Measurements from ENCODE around the gene RO60. TPM values are rescaled to one million over a fixed set of nuclear protein-coding genes. Genes with fewer than 3 reads are reported as not detected.
A peak's percentile ranks its signal among the peaks of the same experiment; 100 is the strongest.
"Not testable (repeated sequence)": the region's sequence is repeated elsewhere in the genome, so short reads cannot be mapped to it uniquely, and the experiment has no call there.

The RO60 gene
- total RNA-seq, 2 donors from 2014 or later: 79.4 to 92.0 TPM

GRCh38 chr1:193036337-193037047 is 22.9 kb upstream of the RO60 start:
- no peak for TF ChIP-seq CTCF (conservative IDR thresholded peaks at IDR 0.05)
- no peak for DNase-seq
- 95% methylated on average over 2 of the region's 3 CpGs; no CpG with 5 or more reads in 1 of the 2 experiments for WGBS, 2 experiments (ENCODE audit: insufficient coverage in 1 of 2, insufficient read length in 1 of 2)
- H3K27me3 ChIP-seq (ENCODE audit: control insufficient read depth, insufficient read depth, low read length, poor library complexity, severe bottlenecking): no peaks in the 10 kb centered on the region
- H3K27me3 Mint-ChIP-seq (ENCODE audit: insufficient read depth): no peaks in the 10 kb centered on the region
- no peak overlapping the region for H3K9ac ChIP-seq (ENCODE audit: extremely low read depth, low read length, poor library complexity, severe bottlenecking)
- H3K4me3 Mint-ChIP-seq: no peak overlapping the region
- H3K9me3 Mint-ChIP-seq: peaks cover 5% of the 10 kb centered on the region
- no peak overlapping the region for H3K4me3 ChIP-seq (ENCODE audit: low read length)
- H3K36me3 Mint-ChIP-seq (ENCODE audit: low read depth): peaks cover 25% of the 10 kb centered on the region
- no peak overlapping the region for H3K27ac ChIP-seq (ENCODE audit: low read depth, low read length)
- no peaks in the 10 kb centered on the region for H3K36me3 ChIP-seq (ENCODE audit: control insufficient read depth, insufficient read depth, low read length)
- H3K9me3 ChIP-seq (ENCODE audit: control insufficient read depth, low read length): no peaks in the 10 kb centered on the region
- peak overlapping the region; percentile 55 for H3K27ac Mint-ChIP-seq
- H3K4me1 Mint-ChIP-seq: peaks cover 22% of the 10 kb centered on the region
- no peaks in the 10 kb centered on the region for H3K4me1 ChIP-seq (ENCODE audit: control insufficient read depth, insufficient read depth, low read length)

- no peak for TF ChIP-seq CTCF (conservative IDR thresholded peaks at IDR 0.05)
- 69% methylated on average over 3 of the region's 3 CpGs; no CpG with 5 or more reads in 1 of the 2 experiments for WGBS, 2 experiments (ENCODE audit: insufficient coverage in 1 of 2, insufficient read length in 1 of 2)
- Histone ChIP-seq H3K27ac (ENCODE audit: low read depth, low read length) (no peak overlapping the region), H3K4me1 (ENCODE audit: control insufficient read depth, insufficient read depth, low read length) (peaks cover 6% of the 10 kb centered on the region), H3K36me3 (ENCODE audit: control insufficient read depth, insufficient read depth, low read length) (peaks cover 8% of the 10 kb centered on the region), H3K9me3 (ENCODE audit: control insufficient read depth, low read length) (peaks cover under 1% of the 10 kb centered on the region), H3K9ac (ENCODE audit: extremely low read depth, low read length, poor library complexity, severe bottlenecking) (no peak overlapping the region), H3K4me3 (ENCODE audit: low read length) (no peak overlapping the region), H3K27me3 (ENCODE audit: control insufficient read depth, insufficient read depth, low read length, poor library complexity, severe bottlenecking) (no peaks in the 10 kb centered on the region)
- Mint-ChIP-seq H3K4me3 (no peak overlapping the region), H3K27me3 (ENCODE audit: insufficient read depth) (no peaks in the 10 kb centered on the region), H3K27ac (no peak overlapping the region), H3K9me3 (peaks cover under 1% of the 10 kb centered on the region), H3K36me3 (ENCODE audit: low read depth) (peaks cover 14% of the 10 kb centered on the region), H3K4me1 (peaks cover 39% of the 10 kb centered on the region)
- no peak for DNase-seq
Measured at GRCh38 chr1:193040011-193040410, 19.4 kb upstream of the RO60 start.

DNA sequence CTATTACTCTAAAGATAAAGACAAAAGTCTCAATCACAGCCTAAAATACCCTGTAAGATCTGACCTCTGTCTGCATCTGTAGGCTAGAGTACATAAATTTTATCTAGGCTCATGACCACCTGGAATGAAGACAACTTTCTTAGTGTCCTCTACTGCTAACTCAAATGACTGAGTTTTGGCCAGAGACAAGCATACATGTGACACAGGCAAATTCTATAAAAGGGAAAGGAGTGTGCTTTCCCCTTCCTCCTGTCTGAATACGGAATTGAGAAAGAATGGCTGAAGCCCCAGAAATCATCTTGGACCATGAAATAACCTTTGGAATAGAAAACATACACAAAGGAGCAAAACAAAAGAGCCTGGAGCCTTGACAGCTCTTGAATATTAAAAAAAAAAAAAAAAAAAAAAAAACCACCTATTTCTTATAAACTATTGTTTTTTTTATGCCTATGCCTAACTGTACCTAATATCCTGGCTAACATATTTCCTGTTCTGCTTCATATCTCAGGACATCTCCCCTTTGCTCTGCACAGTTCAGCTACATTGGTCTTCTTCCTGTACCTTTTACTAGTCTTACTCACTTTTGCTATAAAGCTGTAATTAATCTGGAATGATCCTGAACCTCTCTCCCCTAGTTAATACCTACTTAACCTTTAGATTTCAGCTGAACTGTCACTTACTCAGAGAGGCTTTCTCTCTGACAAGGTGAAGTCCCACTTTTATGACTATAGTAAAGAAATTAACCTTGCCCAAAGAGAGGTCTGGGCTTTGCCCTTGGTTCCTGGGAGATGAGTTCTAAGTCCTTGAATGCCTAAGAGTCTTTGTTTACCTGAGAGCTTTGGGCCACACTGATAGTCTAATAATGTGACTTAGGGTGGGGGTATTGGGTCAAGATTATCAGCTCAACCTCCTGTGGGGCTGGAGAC is 16.4 kb upstream of the RO60 start:
- H3K36me3 ChIP-seq (ENCODE audit: control insufficient read depth, insufficient read depth, low read length): peaks cover 33% of the 10 kb centered on the region
- no peak overlapping the region for H3K27ac ChIP-seq (ENCODE audit: low read depth, low read length)
- peaks cover 5% of the 10 kb centered on the region for H3K9me3 ChIP-seq (ENCODE audit: control insufficient read depth, low read length)
- H3K27me3 ChIP-seq (ENCODE audit: control insufficient read depth, insufficient read depth, low read length, poor library complexity, severe bottlenecking): no peaks in the 10 kb centered on the region
- peaks cover 12% of the 10 kb centered on the region for H3K36me3 Mint-ChIP-seq (ENCODE audit: low read depth)
- no peak for DNase-seq
- H3K4me1 ChIP-seq (ENCODE audit: control insufficient read depth, insufficient read depth, low read length): peaks cover 6% of the 10 kb centered on the region
- no peak for TF ChIP-seq CTCF (conservative IDR thresholded peaks at IDR 0.05)
- H3K27ac Mint-ChIP-seq: peak overlapping the region; percentile 4
- H3K9me3 Mint-ChIP-seq: peaks cover 6% of the 10 kb centered on the region
- no peak overlapping the region for H3K4me3 Mint-ChIP-seq
- no peak overlapping the region for H3K9ac ChIP-seq (ENCODE audit: extremely low read depth, low read length, poor library complexity, severe bottlenecking)
- peaks cover 31% of the 10 kb centered on the region for H3K4me1 Mint-ChIP-seq
- 88% methylated on average over 1 of the region's 1 CpG; no CpG with 5 or more reads in 1 of the 2 experiments for WGBS, 2 experiments (ENCODE audit: insufficient coverage in 1 of 2, insufficient read length in 1 of 2)
- peak overlapping the region; percentile 37 for H3K4me3 ChIP-seq (ENCODE audit: low read length)
- no peaks in the 10 kb centered on the region for H3K27me3 Mint-ChIP-seq (ENCODE audit: insufficient read depth)

GRCh38 chr1:193048913-193049312 is 10.5 kb upstream of the RO60 start:
- not testable (repeated sequence) for H3K9me3 Mint-ChIP-seq; H3K4me3 ChIP-seq (ENCODE audit: low read length); H3K27ac ChIP-seq (ENCODE audit: low read depth, low read length); H3K4me1 ChIP-seq (ENCODE audit: control insufficient read depth, insufficient read depth, low read length); H3K27me3 Mint-ChIP-seq (ENCODE audit: insufficient read depth); H3K9ac ChIP-seq (ENCODE audit: extremely low read depth, low read length, poor library complexity, severe bottlenecking); H3K9me3 ChIP-seq (ENCODE audit: control insufficient read depth, low read length); H3K27me3 ChIP-seq (ENCODE audit: control insufficient read depth, insufficient read depth, low read length, poor library complexity, severe bottlenecking); H3K27ac Mint-ChIP-seq; H3K4me3 Mint-ChIP-seq; H3K4me1 Mint-ChIP-seq
- peaks cover 27% of the 10 kb centered on the region for H3K36me3 Mint-ChIP-seq (ENCODE audit: low read depth)
- 85 to 90% methylated on average over 4 to 5 of the region's 5 CpGs for WGBS, 2 experiments (ENCODE audit: insufficient coverage in 1 of 2, insufficient read length in 1 of 2)
- peak; percentile 50 for DNase-seq
- H3K36me3 ChIP-seq (ENCODE audit: control insufficient read depth, insufficient read depth, low read length): peaks cover 56% of the 10 kb centered on the region
